ENCODE results near the gene HKDC1.
"Not testable (repeated sequence)": the region's sequence is repeated elsewhere in the genome, so short reads cannot be mapped to it uniquely, and the experiment has no call there.

HKDC1 gene

DNA sequence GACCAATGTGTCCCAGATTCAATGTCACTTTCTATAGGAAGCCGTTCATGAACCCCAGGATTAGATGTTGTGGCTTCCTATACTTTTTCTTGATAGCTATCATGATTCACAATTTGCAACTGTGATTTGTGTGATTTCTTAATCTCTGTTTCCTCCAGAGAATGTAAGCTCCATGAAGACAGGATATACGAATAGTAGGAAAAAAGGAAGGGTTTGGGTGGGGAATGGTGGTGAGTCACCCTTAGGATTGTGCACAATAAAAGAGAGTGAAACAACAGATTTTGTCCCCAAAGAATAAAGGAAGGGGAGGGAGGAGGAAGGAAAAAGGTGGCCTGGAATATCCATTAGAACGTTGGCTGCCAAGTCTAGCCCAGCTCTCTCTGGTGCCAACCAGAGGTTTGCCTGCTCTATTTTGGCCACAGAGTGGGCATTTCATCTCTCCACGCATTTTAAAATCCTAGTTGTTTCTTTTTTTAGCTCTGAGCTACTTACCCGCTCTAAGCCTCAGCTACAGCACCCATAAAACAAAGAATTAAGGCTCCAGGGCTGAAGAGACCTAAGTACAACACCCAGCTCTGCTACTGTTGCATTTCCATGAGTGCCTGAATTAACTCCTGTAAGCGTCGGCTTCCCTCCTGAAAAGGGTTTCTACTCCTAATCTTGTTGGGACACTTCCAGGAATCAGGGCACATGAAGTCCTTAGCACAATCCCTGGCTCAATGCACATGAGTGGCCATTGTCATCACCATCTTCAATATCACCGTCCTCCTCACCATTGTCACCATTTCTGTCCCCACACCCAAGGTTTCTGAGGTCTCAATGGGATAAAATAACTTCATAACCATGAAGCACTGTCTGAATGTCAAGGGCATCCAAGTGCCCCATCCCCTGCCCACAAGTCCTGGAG lies 61.6 kb downstream of the HKDC1 start:
- no peak for DNase-seq (ENCODE audit: low read depth)

DNA sequence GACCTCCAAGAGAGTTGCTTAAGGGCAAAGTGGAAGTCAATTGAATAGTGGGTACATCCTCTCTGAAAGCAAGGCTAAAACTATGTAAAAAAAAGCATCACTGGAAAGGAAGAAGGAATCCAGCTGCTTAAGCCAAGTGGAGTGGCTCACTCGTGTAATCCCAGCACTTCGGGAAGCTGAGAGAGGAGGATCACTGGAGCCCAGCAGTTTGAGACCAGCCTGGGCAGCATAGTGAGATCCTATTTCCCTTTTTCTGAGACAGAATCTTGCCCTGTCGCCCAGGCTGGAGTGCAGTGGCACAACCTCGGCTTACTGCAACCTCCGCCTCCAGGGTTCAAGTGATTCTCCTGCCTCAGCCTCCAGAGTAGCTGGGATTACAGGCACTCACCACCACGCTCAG lies 64.3 kb downstream of the HKDC1 start:
- not testable (repeated sequence) for DNase-seq (ENCODE audit: low read depth)

DNA sequence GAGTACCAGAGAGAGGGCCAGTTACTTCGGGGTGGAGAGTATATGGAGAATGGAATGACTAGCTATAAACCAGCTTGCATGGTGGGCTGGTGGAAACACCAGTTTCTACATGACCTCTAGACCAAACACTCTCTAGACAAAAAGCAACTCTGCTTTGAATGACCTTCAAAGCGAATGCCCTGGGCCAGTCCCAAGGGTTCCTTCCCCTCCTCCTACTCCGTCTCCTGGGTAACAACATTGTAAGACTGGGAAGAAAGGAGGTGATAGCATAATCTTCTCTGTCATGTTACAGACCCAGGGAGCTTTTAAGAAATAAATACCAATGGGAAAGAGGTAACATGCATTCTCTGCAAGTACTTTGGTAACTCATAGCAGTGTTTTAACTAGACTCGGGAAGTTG lies 65.6 kb downstream of the HKDC1 start:
- DNase-seq (ENCODE audit: low read depth) = no peak

DNA sequence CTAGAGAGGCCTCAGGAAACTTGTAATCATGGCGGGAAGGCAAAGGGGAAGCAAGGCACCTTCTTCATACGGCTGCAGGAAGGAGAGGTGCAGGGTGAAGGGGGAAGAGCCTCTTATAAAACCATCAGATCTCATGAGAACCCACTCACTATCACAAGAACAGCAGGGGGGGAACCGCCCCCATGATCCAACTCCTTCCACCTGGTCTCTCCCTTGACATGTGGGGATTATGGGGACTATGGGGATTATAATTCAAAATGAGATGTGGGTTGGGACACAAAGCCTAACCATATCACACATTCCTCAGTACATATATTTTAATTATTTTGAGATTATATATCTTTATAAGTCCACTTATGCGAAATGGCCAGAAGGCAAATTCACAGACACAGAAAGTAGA lies 67.0 kb downstream of the HKDC1 start:
- DNase-seq (ENCODE audit: low read depth) = no peak

DNA sequence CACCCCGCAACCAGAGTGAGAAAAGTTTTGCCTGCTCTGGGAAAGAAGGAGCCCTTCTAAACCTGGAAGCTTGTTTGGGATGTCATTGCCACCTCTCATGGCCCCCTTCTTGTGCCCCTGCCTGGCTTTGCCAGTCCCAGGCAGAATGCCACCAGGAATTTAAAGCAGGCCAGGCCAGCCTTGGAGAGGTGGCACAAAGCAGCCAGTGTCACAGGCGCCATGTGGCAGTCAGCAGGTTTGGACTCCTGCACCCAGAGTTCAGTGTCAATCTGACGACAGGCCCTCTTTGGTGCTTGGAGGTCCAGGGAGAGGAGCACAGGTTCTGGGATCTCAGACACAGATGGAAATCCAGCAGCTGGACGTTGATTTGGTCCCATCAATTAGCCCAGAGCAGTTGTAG lies 70.9 kb downstream of the HKDC1 start:
- no peak for DNase-seq (ENCODE audit: low read depth)

DNA sequence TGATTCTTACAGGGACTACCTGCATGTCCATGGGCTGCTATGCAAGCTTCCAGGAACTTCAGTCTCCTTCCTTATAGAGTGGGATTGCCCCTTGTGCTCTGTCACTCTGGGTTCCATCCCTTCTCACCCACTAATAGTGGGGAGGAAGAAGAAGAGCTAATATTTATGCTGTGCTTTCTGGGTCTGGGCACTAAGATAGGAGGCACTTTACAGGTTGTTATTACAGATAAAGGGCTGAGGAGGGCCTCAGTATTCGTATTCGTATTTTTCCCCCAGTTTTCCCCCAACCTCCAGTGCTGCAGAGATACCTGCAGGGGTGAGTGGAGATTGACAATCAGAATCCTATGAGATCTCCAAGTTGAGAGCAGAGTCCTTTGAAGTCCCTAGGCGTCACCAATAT lies 72.3 kb downstream of the HKDC1 start:
- DNase-seq (ENCODE audit: low read depth) = no peak

DNA sequence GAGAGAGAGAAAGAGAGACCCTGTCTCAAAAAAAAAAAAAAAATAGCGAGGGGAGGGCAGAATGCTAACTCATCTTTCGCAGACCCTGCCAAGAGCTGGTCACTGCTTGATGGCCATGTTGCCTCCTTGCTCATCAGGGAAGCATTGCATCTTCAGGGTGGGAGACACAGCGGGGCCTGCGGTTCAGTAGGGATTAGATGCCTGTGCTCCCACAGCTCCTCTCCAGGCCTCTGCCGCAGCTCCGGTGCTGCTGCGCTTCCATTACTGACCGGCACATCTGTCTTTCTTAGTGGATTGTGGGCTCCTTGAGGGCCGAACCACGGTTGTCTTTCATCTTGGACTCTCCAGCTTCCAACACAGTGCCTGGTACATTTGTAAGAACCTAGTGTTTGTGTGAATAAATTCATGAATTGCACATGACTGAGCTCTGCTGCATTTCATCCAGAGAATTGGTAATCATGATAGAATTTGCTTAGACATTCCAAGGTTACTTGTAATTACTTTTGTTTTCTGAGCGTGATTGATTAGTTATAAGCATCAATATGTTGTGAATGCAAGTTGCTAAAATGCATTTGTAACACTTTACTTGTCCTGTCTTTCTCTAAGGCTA lies 75.0 kb downstream of the HKDC1 start:
- DNase-seq (ENCODE audit: low read depth) = peak; percentile 26

DNA sequence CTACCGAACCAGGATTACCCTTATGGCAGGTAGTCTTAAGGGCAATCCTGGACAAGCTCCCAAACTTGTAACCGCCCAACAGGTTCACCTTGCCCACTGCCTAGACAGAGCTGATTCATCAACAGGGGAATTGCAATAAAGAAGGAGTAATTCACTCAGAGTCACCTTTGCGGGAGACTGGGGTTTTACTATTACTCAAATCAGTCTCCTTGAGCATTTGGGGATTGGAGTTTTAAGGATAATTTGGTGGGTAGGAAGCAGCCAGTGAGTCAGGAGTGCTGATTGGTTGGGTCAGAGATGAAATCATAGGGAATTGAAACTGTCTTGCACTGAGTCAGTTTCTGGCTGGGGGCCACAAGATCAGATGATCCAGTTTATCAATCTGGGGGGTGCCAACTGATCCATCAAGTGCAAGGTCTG lies 83.5 kb downstream of the HKDC1 start:
- peak; percentile 71 for DNase-seq (ENCODE audit: low read depth)

DNA sequence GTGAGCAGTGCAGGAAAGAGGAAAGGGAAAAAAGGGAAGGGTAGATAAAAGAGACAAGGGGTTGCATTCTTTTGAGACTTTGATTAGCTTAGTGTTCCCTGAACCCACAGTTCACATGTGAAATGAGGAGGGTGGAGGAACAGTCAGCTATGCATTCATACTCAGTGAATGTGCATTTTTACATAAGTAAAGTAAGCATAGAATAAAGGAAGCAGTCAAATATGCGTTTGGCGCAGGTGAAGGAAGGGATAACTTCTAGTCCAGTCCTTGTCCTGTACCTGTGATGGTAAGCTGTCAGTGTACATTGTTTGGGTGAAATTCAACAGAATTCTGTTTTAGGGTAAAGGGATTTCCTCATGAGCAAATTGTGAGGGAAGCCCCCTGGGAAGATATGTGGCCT lies 86.3 kb downstream of the HKDC1 start:
- DNase-seq (ENCODE audit: low read depth) = no peak

DNA sequence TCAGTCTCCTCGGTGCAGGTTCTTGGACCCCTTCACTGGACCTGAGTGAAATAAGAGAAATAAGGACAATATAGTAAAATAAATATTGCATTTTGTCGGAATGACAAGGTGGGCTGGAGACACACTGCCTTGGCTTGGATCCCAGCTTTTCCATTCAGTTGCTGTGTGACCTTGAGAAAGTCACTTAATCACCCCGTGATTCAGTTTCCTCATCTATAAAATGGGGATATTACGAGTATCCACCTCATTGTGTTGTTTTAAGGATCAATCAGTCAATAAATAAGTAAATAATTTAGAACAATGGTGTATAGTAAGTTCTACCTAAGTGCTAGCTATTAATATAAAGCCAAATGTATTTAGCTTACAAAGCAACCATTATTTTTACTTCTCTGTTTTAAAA lies 87.3 kb downstream of the HKDC1 start:
- DNase-seq (ENCODE audit: low read depth) = no peak

DNA sequence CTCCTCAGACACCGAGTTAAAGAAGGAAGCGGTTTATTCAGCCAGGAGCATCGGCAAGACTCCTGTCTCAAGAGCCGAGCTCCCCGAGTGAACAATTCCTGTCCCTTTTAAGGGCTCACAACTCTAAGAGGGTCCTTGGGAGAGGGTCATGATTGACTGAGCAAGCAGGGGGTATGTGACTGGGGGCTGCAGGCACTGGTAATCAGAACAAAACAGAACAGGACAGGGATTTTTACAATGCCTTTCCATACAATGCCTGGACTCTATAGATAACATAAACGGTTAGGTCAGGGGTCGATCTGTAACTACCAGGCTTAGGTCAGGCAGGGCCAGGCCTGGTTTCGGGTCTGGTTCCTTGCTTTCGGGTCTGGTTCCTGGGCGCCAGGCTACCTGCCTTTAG lies 88.2 kb downstream of the HKDC1 start:
- not testable (repeated sequence) for DNase-seq (ENCODE audit: low read depth)

DNA sequence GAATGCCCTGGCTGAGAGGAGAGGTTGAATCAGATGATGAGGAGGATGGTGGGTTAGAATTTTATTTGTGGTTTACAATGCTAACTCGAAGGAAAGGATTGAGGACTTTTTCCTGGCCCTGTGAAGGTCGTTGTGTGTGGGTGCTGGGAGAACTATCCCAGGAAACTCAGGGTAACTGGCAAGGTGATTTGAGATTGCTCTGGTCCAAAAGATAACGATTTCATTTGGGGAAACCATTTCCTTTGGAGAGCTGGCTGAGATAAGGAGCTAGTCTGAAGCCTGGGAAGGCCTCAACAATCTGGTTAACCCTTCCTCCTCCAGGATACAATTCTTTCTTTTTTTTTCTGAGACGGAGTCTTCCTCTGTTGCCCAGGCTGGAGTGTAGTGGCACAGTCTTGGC lies 91.2 kb downstream of the HKDC1 start:
- DNase-seq (ENCODE audit: low read depth) = no peak

DNA sequence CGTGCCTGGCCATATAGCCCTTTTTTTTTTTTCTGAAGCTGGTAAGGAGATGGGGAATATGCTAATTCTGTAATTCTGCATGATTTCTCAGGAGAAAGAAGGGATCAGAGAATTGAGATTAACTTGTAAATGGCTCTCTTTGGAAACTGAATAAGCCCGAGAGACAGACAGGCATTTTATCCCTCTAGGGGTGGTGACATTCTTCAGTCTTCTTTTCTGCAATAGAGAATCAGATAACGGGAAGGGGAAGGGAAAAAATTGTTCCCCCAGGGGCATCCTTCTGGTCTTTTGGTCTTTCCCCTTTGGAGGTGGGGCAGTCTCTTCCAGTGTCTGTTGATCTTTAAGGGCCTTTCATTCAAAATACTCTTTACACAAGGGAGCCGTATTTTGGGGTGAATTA lies 92.4 kb downstream of the HKDC1 start:
- DNase-seq (ENCODE audit: low read depth) = no peak

DNA sequence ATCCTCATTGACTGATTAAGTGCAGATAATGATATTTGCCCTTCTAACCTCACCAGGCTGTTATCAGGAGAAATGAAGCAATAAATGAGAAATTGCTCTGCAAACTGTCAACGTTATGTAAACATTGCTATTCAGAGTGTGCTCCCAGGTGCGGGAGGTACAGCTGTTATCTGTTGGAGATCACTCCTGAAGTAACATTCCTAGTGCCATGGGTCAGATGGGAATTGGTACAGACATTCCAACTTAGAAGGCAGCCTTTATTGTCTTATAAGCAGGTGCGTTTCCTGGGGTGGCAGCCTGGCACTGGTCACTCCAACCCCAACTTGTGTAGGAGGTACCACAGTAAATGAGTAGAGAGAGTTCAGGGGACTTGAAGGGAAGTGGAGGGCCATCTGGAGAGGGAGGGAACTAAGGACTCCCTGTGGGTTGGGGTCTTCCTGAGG lies 95.0 kb downstream of the HKDC1 start:
- no peak for DNase-seq (ENCODE audit: low read depth)

DNA sequence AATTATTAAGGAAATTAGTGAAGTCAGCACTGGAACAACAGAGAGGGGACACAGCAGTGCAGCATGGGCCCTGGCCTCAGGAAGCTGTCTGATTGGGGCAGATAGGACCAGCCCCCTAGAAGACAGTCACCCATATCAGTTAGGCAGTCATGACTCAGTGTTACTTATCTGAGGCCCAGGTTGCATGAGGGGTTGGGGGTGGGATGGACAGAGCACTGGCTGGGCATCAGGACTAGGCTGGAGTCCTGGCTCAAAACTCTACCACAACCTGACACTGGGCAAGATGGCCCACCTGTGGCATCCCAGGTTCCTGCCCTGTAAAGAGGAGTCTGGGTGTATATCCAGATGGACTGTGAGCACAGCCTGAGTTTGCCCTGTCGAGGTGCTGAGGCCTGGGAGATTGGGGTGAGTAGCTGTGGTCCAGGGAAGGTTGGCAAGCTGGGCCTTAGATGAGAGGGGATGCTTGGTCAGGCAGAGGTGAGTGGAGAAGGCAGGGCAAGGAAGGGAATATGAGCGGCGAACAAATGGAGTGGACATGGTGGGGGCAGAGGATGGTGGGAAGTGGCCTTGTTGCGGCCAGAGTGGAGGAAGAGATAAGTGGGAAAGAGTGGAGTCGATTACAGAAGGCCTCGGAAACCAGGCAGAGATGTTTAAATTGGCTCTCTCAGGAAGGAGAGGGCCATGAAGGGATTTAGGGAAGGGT lies 95.6 kb downstream of the HKDC1 start:
- DNase-seq (ENCODE audit: low read depth) = no peak

DNA sequence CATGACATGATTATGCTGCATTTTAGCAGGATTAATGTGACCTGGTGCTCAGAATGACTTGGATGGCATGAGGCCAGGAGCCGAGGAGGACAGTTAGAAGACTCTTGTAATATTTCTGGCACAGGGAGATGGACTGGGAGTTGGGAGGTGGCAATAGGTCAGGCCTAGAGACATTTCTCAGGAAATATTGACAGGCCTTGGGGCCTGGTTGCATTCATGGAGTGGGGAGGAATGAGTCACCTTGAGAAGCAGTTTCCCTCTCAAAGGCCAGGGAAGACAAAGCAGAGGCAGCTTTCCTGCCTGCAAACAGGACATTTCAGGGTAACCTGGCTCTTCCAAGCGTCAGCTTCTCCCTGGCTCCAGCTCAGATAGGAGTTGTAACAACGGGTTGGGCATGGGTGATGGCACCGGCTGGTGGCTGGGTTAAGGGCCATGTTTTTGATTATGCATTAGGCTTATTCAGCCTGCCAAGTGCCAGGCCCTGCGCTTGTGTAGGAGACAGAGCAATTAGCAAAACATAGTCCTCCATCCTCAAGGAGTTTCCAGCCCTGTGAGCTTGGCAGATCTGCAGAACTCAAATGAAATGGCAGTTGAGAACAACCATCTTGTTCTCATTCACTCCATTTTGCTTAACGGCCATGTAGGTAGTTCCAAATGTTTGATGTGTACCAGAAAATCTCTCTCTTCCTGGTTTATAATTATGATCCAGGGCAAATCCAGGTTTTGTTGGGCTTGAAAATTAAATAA lies 96.4 kb downstream of the HKDC1 start:
- DNase-seq (ENCODE audit: low read depth) = peak; percentile 80
